Airway epithelial cell (primary cell): Measurements from ENCODE around the gene QARS1. TPM values are rescaled to one million over a fixed set of nuclear protein-coding genes. Genes with fewer than 3 reads are reported as not detected.

Experiments
- total RNA-seq: library from RNA; depleted of rRNA; stranded (reverse); fragments of >200 nt; gene quantifications from 2 replicates; pipeline ENCODE4 v1.2.3, GENCODE V29; 2015

QARS1 gene
- 269 and 298 TPM in 2 replicates for total RNA-seq

GRCh38 chr3:49104427-49105291 is at the start of gene QARS1:
TSS of gene QARS1 (minus strand) at chr3:49104757. CDS start at chr3:49104733, 24 bp downstream.

DNA sequence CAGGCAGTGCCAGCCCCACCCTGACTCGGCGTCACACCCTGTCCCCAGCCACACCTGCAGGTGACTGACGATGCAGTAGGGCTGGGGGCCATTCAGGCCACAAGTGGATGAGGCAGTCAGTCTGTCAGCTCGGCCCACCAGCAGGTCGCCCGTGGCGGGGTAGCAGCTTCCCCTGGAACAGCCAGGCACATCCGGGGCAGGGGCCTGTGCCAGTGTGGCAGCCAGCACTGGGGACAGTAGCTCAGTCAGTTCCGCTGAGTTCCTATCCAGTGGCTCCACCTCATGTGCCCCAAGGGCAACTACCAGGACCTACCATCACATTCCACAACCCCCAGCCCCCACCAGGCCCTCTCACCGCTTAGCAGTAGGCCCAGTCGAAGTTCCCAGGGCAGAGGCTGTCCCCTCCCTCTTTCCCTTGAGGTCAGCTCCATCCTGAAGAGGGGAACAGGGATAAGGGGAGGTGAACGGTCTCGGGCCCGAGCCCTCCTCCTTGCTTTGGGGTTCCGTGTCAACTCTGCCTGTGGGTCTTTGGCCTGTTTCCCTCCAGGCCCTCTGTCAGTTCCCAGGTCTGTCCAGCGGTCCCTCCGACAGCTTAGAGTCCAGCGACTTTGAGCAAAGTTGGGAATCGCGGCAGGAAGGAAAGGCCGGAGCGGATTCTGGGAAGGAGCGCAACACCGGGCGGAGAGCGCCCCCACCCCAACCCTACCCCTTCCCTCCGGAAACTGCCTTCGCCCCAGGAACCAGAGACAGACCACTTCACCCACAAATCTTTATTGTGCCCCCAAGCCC is 28.1 kb upstream of the QARS1 start, which contains the start of gene LAMB2:
Gene LAMB2, minus strand, starts transcription at position 614 of the 789 bp plus-strand sequence. Its CDS starts 183 bp downstream, at position 431.

DNA sequence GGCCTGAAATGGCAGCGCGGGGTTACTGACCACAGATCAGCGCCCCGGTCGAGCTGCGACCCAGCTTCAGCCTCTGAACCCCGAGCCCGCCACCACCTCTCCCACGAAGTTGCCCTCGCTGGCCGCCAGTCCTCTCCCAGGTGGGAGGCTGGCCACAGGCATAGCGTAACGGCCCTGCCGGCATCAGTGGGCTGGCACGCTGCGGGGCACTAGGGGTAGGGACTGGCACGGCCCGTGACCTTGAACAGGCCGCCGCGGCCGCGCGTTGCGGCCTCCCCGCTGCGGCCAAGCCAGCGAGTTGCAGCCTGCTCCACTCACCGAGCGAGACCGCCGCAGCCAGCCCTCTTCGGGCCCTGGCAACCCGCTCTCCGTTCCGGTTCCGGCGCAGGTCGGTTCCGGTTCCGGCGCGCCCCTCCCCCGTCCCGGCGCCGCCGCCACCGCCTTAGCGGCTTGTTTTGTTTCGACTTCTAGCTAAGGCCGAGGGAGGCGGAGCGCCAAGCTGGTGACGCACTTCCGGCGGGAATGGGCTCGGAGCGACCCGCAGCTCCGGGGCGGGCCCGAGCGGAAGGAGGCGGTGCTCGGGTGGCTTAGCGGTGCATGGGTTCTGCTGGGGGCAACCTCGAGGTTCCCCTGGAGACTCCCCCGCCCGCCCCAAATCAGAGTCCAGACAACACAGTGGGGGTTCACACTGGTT is 16.0 kb upstream of the QARS1 start, which contains the start of gene USP19:
Gene USP19, minus strand, starts transcription at position 386 of the 694 bp plus-strand sequence. CDS start 1,678 bp downstream, outside the sequence.

DNA sequence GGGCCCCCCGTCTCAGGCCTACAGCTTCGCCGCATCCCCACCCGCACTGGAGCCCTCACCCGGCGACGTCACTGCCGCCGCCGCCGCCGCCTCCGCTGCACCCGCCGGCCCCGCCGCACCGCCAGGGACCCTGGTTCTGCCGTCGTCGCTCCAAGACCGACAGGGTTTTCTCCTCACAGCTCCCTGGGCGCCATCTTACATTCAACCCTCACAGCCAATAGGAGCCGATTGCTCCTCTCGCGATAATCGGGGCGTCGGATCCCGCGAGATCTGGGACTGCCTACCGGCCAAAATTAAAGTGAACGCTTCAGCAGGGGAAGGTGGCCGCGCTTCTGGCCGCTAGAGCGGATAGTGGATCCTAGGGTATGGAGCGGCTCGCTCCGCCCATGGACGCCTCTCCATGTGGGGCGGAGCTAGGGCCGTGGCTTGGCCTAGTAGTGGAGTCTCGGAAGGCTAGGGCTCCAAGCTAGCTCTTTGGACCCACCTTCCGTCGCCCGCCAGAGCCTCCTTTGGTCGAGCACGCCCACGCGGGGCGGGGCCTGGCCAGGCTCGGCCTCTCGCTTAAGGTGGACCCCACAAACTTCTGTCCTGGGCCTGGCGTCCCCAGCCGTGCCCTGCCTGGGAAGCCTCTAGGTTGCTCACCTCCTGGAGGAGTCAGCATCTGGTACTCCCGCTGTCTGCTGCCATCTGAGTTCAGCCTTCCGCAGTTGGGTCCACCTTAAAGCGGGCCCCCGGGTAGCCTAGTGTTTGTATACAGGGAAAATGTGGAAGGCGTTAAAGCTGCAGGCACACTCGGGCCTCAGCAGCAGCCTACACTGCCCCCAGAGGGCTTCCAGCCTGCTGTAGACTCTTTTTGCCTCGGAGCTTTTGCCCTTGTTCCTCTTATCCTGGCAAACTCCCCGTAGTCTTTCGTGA is 10.4 kb downstream of the QARS1 start, which contains the start of gene QRICH1:
Gene QRICH1, minus strand, starts transcription at position 219 of the 915 bp plus-strand sequence. CDS start 17,054 bp downstream, outside the sequence.

Other genes with a start within 250 kb of the QARS1 start
- 9.5 and 11.5 TPM in 2 replicates for gene SLC25A20, start 205.9 kb downstream of the QARS1 start, total RNA-seq
- gene ARIH2, start 185.9 kb downstream of the QARS1 start, total RNA-seq, result 47.5 and 55.1 TPM in 2 replicates
- 13.9 and 15.2 TPM in 2 replicates for gene P4HTM, start 114.5 kb downstream of the QARS1 start, total RNA-seq
- gene WDR6, start 97.4 kb downstream of the QARS1 start, total RNA-seq, result 64.4 and 65.5 TPM in 2 replicates
- gene DALRD3, start 86.2 kb downstream of the QARS1 start, total RNA-seq, result 34.7 and 45.6 TPM in 2 replicates
- gene NDUFAF3, start 82.6 kb downstream of the QARS1 start, total RNA-seq, result 92.2 and 212 TPM in 2 replicates
- gene IMPDH2, start 75.4 kb downstream of the QARS1 start, total RNA-seq, result 290 and 302 TPM in 2 replicates
- gene QRICH1, start 10.7 kb downstream of the QARS1 start, total RNA-seq, result 47.2 and 67.1 TPM in 2 replicates
- gene USP19, start 16.1 kb upstream of the QARS1 start, total RNA-seq, result 41.0 and 42.1 TPM in 2 replicates
- 112 and 135 TPM in 2 replicates for gene LAMB2, start 28.3 kb upstream of the QARS1 start, total RNA-seq
- 37.9 and 42.0 TPM in 2 replicates for gene CCDC71, start 61.6 kb upstream of the QARS1 start, total RNA-seq
- gene KLHDC8B, start 66.8 kb upstream of the QARS1 start, total RNA-seq, result 36.3 and 42.4 TPM in 2 replicates
- 0.51 and 2.7 TPM in 2 replicates for gene C3orf62, start 172.5 kb upstream of the QARS1 start, total RNA-seq
- gene USP4, start 235.3 kb upstream of the QARS1 start, total RNA-seq, result 7.4 and 11.6 TPM in 2 replicates